A549 (cell line): ENCODE data around the gene POLR3GL.

Experiments used
- CTCF ChIP-seq: fragments of >200 bp; sonication (Bioruptor Twin); formaldehyde crosslinking; IDR thresholded peaks from 3 replicates; pipeline ENCODE4 v1.5.1; 2016
- EHMT2 ChIP-seq: fragments of 200-600 bp; sonication (generic); IDR thresholded peaks from 2 replicates; pipeline ENCODE4 v1.6.1; 2016; ENCODE audit warnings: antibody characterized with exemption, low read depth, mild to moderate bottlenecking, moderate library complexity
- EP300 ChIP-seq, 2 experiments: fragments of >200 bp; sonication (Bioruptor Twin); formaldehyde crosslinking; IDR thresholded peaks; 2 replicates in 1 of 2; 3 replicates in 1 of 2; pipeline ENCODE4 v1.6.1; 2016 to 2017
- ESRRA ChIP-seq: fragments of 150-350 bp; IDR thresholded peaks from 2 replicates; pipeline ENCODE4 v1.6.1; 2014; ENCODE audit warnings: mild to moderate bottlenecking, low read length, borderline replicate concordance
- MAZ ChIP-seq: fragments of 150-350 bp; IDR thresholded peaks from 2 replicates; pipeline ENCODE4 v1.6.1; 2014; ENCODE audit warnings: antibody characterized with exemption, low read depth, low read length, borderline replicate concordance
- POLR2A ChIP-seq: IDR thresholded peaks from 2 replicates; pipeline ENCODE4 v1.6.1; 2012; ENCODE audit warnings: mild to moderate bottlenecking, low read length
- RAD21 ChIP-seq, 2 experiments: fragments of >200 bp in 1 of 2; sonication (Bioruptor Twin) in 1 of 2; formaldehyde crosslinking in 1 of 2; IDR thresholded peaks in 1 of 2; conservative IDR thresholded peaks in 1 of 2; 2 replicates in 1 of 2; 3 replicates in 1 of 2; pipeline ENCODE4 v1.6.1; 2012 to 2018; ENCODE audit warnings: inconsistent platforms in 1 of 2
- TF ChIP-seq, protein P1 (sequence below): fragments of 200-600 bp; sonication (generic); IDR thresholded peaks from 2 replicates; pipeline ENCODE4 v1.6.1; 2016; ENCODE audit warnings: antibody characterized with exemption, mild to moderate bottlenecking, moderate library complexity

- no peak for TF ChIP-seq RAD21 (conservative IDR thresholded peaks at IDR 0.05 in 1 of 2, IDR thresholded peaks at IDR 0.05 in 1 of 2)
- no peak for TF ChIP-seq CTCF
- no peak for TF ChIP-seq POLR2A
- no peak for TF ChIP-seq ESRRA
- TF ChIP-seq, protein P1, sequence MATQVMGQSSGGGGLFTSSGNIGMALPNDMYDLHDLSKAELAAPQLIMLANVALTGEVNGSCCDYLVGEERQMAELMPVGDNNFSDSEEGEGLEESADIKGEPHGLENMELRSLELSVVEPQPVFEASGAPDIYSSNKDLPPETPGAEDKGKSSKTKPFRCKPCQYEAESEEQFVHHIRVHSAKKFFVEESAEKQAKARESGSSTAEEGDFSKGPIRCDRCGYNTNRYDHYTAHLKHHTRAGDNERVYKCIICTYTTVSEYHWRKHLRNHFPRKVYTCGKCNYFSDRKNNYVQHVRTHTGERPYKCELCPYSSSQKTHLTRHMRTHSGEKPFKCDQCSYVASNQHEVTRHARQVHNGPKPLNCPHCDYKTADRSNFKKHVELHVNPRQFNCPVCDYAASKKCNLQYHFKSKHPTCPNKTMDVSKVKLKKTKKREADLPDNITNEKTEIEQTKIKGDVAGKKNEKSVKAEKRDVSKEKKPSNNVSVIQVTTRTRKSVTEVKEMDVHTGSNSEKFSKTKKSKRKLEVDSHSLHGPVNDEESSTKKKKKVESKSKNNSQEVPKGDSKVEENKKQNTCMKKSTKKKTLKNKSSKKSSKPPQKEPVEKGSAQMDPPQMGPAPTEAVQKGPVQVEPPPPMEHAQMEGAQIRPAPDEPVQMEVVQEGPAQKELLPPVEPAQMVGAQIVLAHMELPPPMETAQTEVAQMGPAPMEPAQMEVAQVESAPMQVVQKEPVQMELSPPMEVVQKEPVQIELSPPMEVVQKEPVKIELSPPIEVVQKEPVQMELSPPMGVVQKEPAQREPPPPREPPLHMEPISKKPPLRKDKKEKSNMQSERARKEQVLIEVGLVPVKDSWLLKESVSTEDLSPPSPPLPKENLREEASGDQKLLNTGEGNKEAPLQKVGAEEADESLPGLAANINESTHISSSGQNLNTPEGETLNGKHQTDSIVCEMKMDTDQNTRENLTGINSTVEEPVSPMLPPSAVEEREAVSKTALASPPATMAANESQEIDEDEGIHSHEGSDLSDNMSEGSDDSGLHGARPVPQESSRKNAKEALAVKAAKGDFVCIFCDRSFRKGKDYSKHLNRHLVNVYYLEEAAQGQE = no peak
- no peak for TF ChIP-seq EHMT2
- no peak for TF ChIP-seq EP300 (IDR thresholded peaks at IDR 0.05)
- TF ChIP-seq MAZ = no peak
Observed at GRCh38 chr1:145977016-145977415, 12.5 kb downstream of the POLR3GL start.
